ENCODE results near the gene CDKN1C.

DNA sequence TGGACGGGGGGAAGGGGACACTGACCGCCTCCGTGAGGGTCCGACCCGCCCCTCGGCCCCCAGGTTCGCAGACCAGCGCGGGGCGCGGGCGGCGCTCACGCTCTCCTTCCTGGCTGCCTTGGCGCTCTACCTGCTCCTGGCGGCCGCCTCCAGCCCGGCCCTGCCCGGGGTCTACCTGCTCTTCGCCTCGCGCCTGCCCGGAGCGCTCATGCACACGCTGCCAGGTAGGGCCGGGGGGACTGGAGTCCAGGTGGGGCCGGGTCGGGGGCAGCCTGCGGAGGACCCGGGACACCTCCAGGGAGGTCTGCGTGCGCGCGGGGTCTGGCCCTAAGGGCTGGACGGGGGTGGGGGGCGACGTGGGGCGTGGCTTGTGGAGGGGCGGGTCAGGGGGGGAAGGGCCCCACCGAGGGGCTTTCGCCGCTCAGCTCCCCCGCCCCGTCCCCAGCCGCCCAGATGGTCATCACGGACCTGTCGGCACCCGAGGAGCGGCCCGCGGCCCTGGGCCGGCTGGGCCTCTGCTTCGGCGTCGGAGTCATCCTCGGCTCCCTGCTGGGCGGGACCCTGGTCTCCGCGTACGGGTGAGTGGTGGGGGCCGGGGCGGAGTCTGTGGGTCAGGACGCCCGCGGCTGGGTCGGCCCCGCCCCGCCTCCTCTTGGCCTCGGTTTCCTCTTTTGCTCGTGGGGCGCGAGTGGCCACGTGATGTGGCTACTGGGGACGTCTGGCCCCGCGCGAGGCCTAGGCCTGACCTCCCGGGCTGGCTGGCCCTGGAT is 23.7 kb upstream of the CDKN1C start:
- TF ChIP-seq, protein P1, sequence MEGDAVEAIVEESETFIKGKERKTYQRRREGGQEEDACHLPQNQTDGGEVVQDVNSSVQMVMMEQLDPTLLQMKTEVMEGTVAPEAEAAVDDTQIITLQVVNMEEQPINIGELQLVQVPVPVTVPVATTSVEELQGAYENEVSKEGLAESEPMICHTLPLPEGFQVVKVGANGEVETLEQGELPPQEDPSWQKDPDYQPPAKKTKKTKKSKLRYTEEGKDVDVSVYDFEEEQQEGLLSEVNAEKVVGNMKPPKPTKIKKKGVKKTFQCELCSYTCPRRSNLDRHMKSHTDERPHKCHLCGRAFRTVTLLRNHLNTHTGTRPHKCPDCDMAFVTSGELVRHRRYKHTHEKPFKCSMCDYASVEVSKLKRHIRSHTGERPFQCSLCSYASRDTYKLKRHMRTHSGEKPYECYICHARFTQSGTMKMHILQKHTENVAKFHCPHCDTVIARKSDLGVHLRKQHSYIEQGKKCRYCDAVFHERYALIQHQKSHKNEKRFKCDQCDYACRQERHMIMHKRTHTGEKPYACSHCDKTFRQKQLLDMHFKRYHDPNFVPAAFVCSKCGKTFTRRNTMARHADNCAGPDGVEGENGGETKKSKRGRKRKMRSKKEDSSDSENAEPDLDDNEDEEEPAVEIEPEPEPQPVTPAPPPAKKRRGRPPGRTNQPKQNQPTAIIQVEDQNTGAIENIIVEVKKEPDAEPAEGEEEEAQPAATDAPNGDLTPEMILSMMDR (IDR thresholded peaks at IDR 0.05) = no peak
- TF ChIP-seq POLR2AphosphoS5 (IDR thresholded peaks at IDR 0.05) = no peak
